ENCODE data around the gene TNRC6B. TPM values are rescaled to one million over a fixed set of nuclear protein-coding genes. Genes with fewer than 3 reads are reported as not detected.
"Not testable (repeated sequence)": the region's sequence is repeated elsewhere in the genome, so short reads cannot be mapped to it uniquely, and the experiment has no call there.

The TNRC6B gene
- total RNA-seq, 2 experiments from 2014 or later, result 37.9 TPM

- no peak overlapping the region for H3K4me3 Mint-ChIP-seq
- CTCF ChIA-PET, result interaction anchor here (1.3 to 1.5 kb wide), 2 partner anchors 8 to 38 kb away, joined by 3 read pairs; no protein-coding TSS in a partner anchor
- no peak for DNase-seq
- H3K27me3 Mint-ChIP-seq (ENCODE audit: low read depth), result no peaks in the 10 kb centered on the region
- H3K27ac Mint-ChIP-seq, result no peak overlapping the region
- peaks cover 32% of the 10 kb centered on the region for H3K4me1 Mint-ChIP-seq (ENCODE audit: low read depth)
- no peaks in the 10 kb centered on the region for H3K9me3 Mint-ChIP-seq
- intact Hi-C loops (cut with micrococcal nuclease), result no loop called here
- peaks cover 32% of the 10 kb centered on the region for H3K36me3 Mint-ChIP-seq (ENCODE audit: low read depth)
Observed at GRCh38 chr22:40310081-40310767, 132.5 kb downstream of the TNRC6B start.

GRCh38 chr22:40310768-40311120, 133.0 kb downstream of the TNRC6B start:
- Mint-ChIP-seq H3K36me3 (ENCODE audit: low read depth) (peaks cover 36% of the 10 kb centered on the region), H3K4me1 (ENCODE audit: low read depth) (peaks cover 29% of the 10 kb centered on the region), H3K27me3 (ENCODE audit: low read depth) (no peaks in the 10 kb centered on the region), H3K27ac (no peak overlapping the region), H3K9me3 (no peaks in the 10 kb centered on the region), H3K4me3 (no peak overlapping the region)
- intact Hi-C loops (cut with micrococcal nuclease), result no loop called here
- no peak for DNase-seq
- CTCF ChIA-PET, result interaction anchor here (1.5 kb wide), 1 partner anchor 37 kb away, joined by 3 read pairs; no protein-coding TSS in a partner anchor

- Mint-ChIP-seq H3K4me1 (ENCODE audit: low read depth) (peaks cover 30% of the 10 kb centered on the region), H3K36me3 (ENCODE audit: low read depth) (peaks cover 43% of the 10 kb centered on the region)
- intact Hi-C loops (cut with micrococcal nuclease); DNase-seq; H3K9me3 Mint-ChIP-seq; H3K27ac Mint-ChIP-seq; H3K27me3 Mint-ChIP-seq (ENCODE audit: low read depth); H3K4me3 Mint-ChIP-seq: not testable (repeated sequence)
- CTCF ChIA-PET, result interaction anchor here (0.6 kb wide), 1 partner anchor 180 kb away, joined by 3 read pairs; no protein-coding TSS in a partner anchor
Observed at GRCh38 chr22:40311646-40312045, 133.9 kb downstream of the TNRC6B start.

GRCh38 chr22:40312050-40312449, 134.3 kb downstream of the TNRC6B start:
- no peaks in the 10 kb centered on the region for H3K9me3 Mint-ChIP-seq
- no peak for DNase-seq
- CTCF ChIA-PET, result interaction anchor here (0.6 kb wide), 1 partner anchor 180 kb away, joined by 3 read pairs; no protein-coding TSS in a partner anchor
- H3K27me3 Mint-ChIP-seq (ENCODE audit: low read depth), result no peaks in the 10 kb centered on the region
- no peak overlapping the region for H3K27ac Mint-ChIP-seq
- H3K4me1 Mint-ChIP-seq (ENCODE audit: low read depth), result peaks cover 32% of the 10 kb centered on the region
- peaks cover 47% of the 10 kb centered on the region for H3K36me3 Mint-ChIP-seq (ENCODE audit: low read depth)
- H3K4me3 Mint-ChIP-seq, result no peak overlapping the region
- intact Hi-C loops (cut with micrococcal nuclease), result no loop called here

GRCh38 chr22:40313007-40313406, 135.3 kb downstream of the TNRC6B start:
- CTCF ChIA-PET, result no interaction called here
- intact Hi-C loops (cut with micrococcal nuclease), result no loop called here
- H3K36me3 Mint-ChIP-seq (ENCODE audit: low read depth), result peaks cover 51% of the 10 kb centered on the region
- H3K27ac Mint-ChIP-seq, result peak overlapping the region; percentile 1
- no peaks in the 10 kb centered on the region for H3K27me3 Mint-ChIP-seq (ENCODE audit: low read depth)
- H3K9me3 Mint-ChIP-seq, result no peaks in the 10 kb centered on the region
- no peak for DNase-seq
- peaks cover 25% of the 10 kb centered on the region for H3K4me1 Mint-ChIP-seq (ENCODE audit: low read depth)
- H3K4me3 Mint-ChIP-seq, result no peak overlapping the region

- peaks cover 15% of the 10 kb centered on the region for H3K4me1 Mint-ChIP-seq (ENCODE audit: low read depth)
- H3K27me3 Mint-ChIP-seq (ENCODE audit: low read depth), result no peaks in the 10 kb centered on the region
- H3K36me3 Mint-ChIP-seq (ENCODE audit: low read depth), result peaks cover 44% of the 10 kb centered on the region
- CTCF ChIA-PET, result no interaction called here
- H3K27ac Mint-ChIP-seq, result peak overlapping the region; percentile 43
- no peak overlapping the region for H3K4me3 Mint-ChIP-seq
- DNase-seq, result no peak
- intact Hi-C loops (cut with micrococcal nuclease), result no loop called here
- no peaks in the 10 kb centered on the region for H3K9me3 Mint-ChIP-seq
Observed at GRCh38 chr22:40314041-40314440, 136.3 kb downstream of the TNRC6B start.

GRCh38 chr22:40320687-40321086, 143.0 kb downstream of the TNRC6B start:
- H3K4me3 Mint-ChIP-seq, result no peak overlapping the region
- peaks cover 46% of the 10 kb centered on the region for H3K4me1 Mint-ChIP-seq (ENCODE audit: low read depth)
- H3K9me3 Mint-ChIP-seq, result no peaks in the 10 kb centered on the region
- CTCF ChIA-PET, result interaction anchor here (1.0 to 1.5 kb wide), 2 partner anchors 13 to 27 kb away, joined by 3 to 5 read pairs; no protein-coding TSS in a partner anchor
- peaks cover 40% of the 10 kb centered on the region for H3K36me3 Mint-ChIP-seq (ENCODE audit: low read depth)
- H3K27me3 Mint-ChIP-seq (ENCODE audit: low read depth), result no peaks in the 10 kb centered on the region
- DNase-seq, result no peak
- intact Hi-C loops (cut with micrococcal nuclease), result no loop called here
- H3K27ac Mint-ChIP-seq, result peak overlapping the region; percentile 10

- Mint-ChIP-seq H3K27me3 (ENCODE audit: low read depth) (no peaks in the 10 kb centered on the region), H3K27ac (peak overlapping the region; percentile 14), H3K4me1 (ENCODE audit: low read depth) (peaks cover 53% of the 10 kb centered on the region), H3K9me3 (no peaks in the 10 kb centered on the region), H3K36me3 (ENCODE audit: low read depth) (peaks cover 29% of the 10 kb centered on the region), H3K4me3 (no peak overlapping the region)
- DNase-seq, result no peak
- intact Hi-C loops (cut with micrococcal nuclease), result no loop called here
- CTCF ChIA-PET, result no interaction called here
Observed at GRCh38 chr22:40322021-40322420, 144.3 kb downstream of the TNRC6B start.

- Mint-ChIP-seq H3K4me1 (ENCODE audit: low read depth) (peaks cover 62% of the 10 kb centered on the region), H3K36me3 (ENCODE audit: low read depth) (peaks cover 21% of the 10 kb centered on the region), H3K4me3 (no peak overlapping the region), H3K9me3 (no peaks in the 10 kb centered on the region), H3K27me3 (ENCODE audit: low read depth) (no peaks in the 10 kb centered on the region), H3K27ac (no peak overlapping the region)
- CTCF ChIA-PET, result interaction anchor here (0.5 to 0.6 kb wide), 2 partner anchors 385 to 900 kb away, joined by 3 read pairs; no protein-coding TSS in a partner anchor
- DNase-seq, result no peak
- intact Hi-C loops (cut with micrococcal nuclease), result no loop called here
Observed at GRCh38 chr22:40322818-40323447, 145.2 kb downstream of the TNRC6B start.

GRCh38 chr22:40323681-40324171, 146.0 kb downstream of the TNRC6B start:
- intact Hi-C loops (cut with micrococcal nuclease), result loop anchor here (2.0 kb wide), 1 partner anchor 147 kb away; the partner anchor contains the start of gene TNRC6B
- DNase-seq, result peak; percentile 54
- Mint-ChIP-seq H3K36me3 (ENCODE audit: low read depth) (peaks cover 19% of the 10 kb centered on the region), H3K4me3 (peak overlapping the region; percentile 72), H3K27ac (peak overlapping the region; percentile 90), H3K9me3 (no peaks in the 10 kb centered on the region), H3K27me3 (ENCODE audit: low read depth) (no peaks in the 10 kb centered on the region), H3K4me1 (ENCODE audit: low read depth) (peaks cover 67% of the 10 kb centered on the region)
- CTCF ChIA-PET, result interaction anchor here (0.7 to 1.0 kb wide), 3 partner anchors 22 to 33 kb away, joined by 3 to 4 read pairs (median 3); partner anchors contain the start of gene ADSL

GRCh38 chr22:40324468-40325305, 147.0 kb downstream of the TNRC6B start:
- Mint-ChIP-seq H3K36me3 (ENCODE audit: low read depth) (peaks cover 19% of the 10 kb centered on the region), H3K4me3 (peak overlapping the region; percentile 72), H3K4me1 (ENCODE audit: low read depth) (peaks cover 75% of the 10 kb centered on the region), H3K27ac (peak overlapping the region; percentile 90), H3K9me3 (no peaks in the 10 kb centered on the region), H3K27me3 (ENCODE audit: low read depth) (no peaks in the 10 kb centered on the region)
- CTCF ChIA-PET, result interaction anchor here (0.6 to 2.6 kb wide), 6 partner anchors 21 to 199 kb away, joined by 3 to 10 read pairs (median 4); partner anchors contain the start of gene ADSL
- peak; percentile 56 for DNase-seq
- intact Hi-C loops (cut with micrococcal nuclease), result loop anchor here (1.0 to 5.0 kb wide), 5 partner anchors 9 to 267 kb away; partner anchors contain the start of genes ADSL and TNRC6B

Measured in activated naive CD4-positive, alpha-beta T cell treated with anti-CD3 and anti-CD28 coated beads for 36 hours (primary cell).